Measurements from ENCODE around the gene TICAM1. TPM values are rescaled to one million over a fixed set of nuclear protein-coding genes. Genes with fewer than 3 reads are reported as not detected.

Gene TICAM1
- total RNA-seq, 1 experiment from 2014 or later: 0.61 TPM

- no peak for TF ChIP-seq GRHL2 (CRISPR knock-in tag; IDR thresholded peaks at IDR 0.05; ENCODE audit: insufficient replicate concordance, severe bottlenecking)
Observed at GRCh38 chr19:4816950-4817278, 14.6 kb downstream of the TICAM1 start (continued).

DNA sequence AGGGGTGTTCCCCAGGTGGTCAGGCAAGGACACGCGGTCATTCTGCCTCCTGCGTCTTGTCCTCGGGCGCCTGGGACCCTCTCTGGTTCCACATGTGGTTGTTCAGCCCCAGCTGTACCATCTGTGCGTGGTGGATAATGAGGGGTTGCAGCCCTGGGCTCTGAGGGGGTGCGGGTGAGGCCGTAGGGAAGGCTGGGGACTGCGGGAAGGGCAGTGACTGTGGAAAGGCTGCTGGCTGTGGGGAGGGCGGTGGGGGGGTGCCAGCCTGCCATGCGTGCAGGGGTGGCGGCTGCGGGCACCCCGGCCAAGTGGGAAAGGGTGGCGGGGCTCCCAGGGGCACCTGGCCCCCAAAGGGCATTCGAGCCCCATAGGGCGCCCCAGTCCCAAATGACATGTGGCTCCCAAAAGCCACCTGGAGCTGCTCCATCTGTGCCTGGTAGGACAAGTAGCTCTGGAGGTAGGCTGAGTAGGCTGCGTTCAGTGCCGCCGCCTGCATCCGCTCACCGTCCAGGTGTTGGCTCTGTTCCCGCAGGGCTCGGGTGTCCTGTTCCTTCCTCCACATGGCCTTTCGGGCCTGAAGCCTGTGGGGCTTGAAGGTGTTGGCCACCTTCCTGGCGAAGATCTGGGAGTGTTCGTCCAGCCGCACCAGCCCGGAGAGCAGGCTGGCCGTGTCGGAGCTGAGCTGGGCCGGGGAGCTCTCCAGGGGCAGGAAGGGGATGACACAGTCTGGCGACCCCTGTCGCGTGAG is 15.1 kb downstream of the TICAM1 start:
- no peak overlapping the region for H3K27ac Mint-ChIP-seq

DNA sequence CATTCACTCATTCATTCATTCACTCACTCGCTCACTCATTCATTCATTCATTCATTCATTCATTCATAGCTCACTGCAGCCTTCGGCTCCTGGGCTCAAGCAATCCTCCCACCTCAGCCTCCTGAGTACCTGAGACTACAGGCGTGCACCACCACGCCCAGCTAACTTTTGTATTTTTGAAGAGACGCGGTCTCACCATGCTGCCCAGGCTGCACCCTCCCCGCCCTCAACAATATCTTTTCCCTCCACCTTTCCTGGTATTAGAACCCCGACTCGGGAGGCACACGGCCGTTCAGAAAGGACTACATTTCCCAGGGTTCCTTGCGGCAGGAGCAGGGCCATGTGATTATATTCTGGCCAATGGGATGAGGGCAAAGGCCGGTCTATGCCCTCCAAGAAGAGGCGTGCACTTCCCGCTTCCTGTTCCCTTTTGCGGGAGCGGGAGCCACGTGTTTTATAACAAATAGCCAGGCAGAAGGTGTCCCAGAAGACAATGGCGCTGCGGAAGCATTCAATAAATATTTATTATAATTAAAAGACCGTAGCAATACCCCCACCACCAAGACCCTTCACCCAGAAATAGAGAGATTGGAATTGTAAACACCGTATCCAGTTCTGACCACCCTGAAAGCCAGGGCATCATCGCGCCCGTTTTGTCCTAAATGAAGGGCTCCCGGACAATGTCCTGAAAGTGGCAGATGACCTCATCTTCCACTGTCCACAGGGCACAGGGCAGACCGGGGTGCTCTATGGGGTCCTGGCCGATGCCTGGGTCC is 15.9 kb downstream of the TICAM1 start:
- peaks cover 2% of the 10 kb centered on the region; the same call in 1 of the 2 replicates for H3K4me1 Mint-ChIP-seq
- ChIA-PET CTCF (interaction anchor here (0.8 to 3.1 kb wide), 2 partner anchors 36 to 37 kb away, joined by 3 to 23 read pairs; no protein-coding TSS in a partner anchor), POLR2A (no interaction called here)
- peak overlapping the region; percentile 58 for H3K4me3 Mint-ChIP-seq
- H3K9me3 Mint-ChIP-seq: peaks cover 8% of the 10 kb centered on the region
- H3K36me3 Mint-ChIP-seq: no peaks in the 10 kb centered on the region
- peak; percentile 82 for ATAC-seq
- DNase-seq (ENCODE audit: low spot score): peak; percentile 86
- peaks cover 25% of the 10 kb centered on the region for H3K27me3 Mint-ChIP-seq (ENCODE audit: low read depth)
- H3K27ac Mint-ChIP-seq: no peak overlapping the region
- TF ChIP-seq, protein P1, sequence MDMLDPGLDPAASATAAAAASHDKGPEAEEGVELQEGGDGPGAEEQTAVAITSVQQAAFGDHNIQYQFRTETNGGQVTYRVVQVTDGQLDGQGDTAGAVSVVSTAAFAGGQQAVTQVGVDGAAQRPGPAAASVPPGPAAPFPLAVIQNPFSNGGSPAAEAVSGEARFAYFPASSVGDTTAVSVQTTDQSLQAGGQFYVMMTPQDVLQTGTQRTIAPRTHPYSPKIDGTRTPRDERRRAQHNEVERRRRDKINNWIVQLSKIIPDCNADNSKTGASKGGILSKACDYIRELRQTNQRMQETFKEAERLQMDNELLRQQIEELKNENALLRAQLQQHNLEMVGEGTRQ (CRISPR knock-in tag; IDR thresholded peaks at IDR 0.05): peak; percentile 98
- TF ChIP-seq SP1 (CRISPR knock-in tag; conservative IDR thresholded peaks at IDR 0.05): peak; percentile 41; the same call in 1 of the 2 replicates
- peak; percentile 74 for TF ChIP-seq TEAD1 (CRISPR knock-in tag; IDR thresholded peaks at IDR 0.05)
- TF ChIP-seq ETV6 (CRISPR knock-in tag; IDR thresholded peaks at IDR 0.05): peak; percentile 42; the same call in 1 of the 2 replicates
- TF ChIP-seq SMAD3 (CRISPR knock-in tag; IDR thresholded peaks at IDR 0.05; ENCODE audit: borderline replicate concordance): peak; percentile 71; the same call in 1 of the 2 replicates
- 0 out of 2 replicates have a peak, but pooled peaks have one; percentile 28 for TF ChIP-seq SMAD4 (CRISPR knock-in tag; IDR thresholded peaks at IDR 0.05)
- peak; percentile 57; the same call in 1 of the 2 replicates for TF ChIP-seq FOXP4 (CRISPR knock-in tag; IDR thresholded peaks at IDR 0.05)
- TF ChIP-seq ATF1 (CRISPR knock-in tag; IDR thresholded peaks at IDR 0.05): no peak
- peak; percentile 77; the same call in 1 of the 2 replicates for TF ChIP-seq ZNF232 (CRISPR knock-in tag; IDR thresholded peaks at IDR 0.05)
- peak; percentile 29; the same call in 1 of the 2 replicates for TF ChIP-seq NR2C2 (CRISPR knock-in tag; IDR thresholded peaks at IDR 0.05)

More for the DNA sequence above, 15.1 kb downstream of the TICAM1 start:
- Mint-ChIP-seq H3K9me3 (peaks cover 8% of the 10 kb centered on the region), H3K36me3 (no peaks in the 10 kb centered on the region), H3K4me1 (peaks cover 2% of the 10 kb centered on the region; the same call in 1 of the 2 replicates), H3K4me3 (no peak overlapping the region), H3K27me3 (ENCODE audit: low read depth) (peaks cover 25% of the 10 kb centered on the region)
- ATAC-seq (no peak; the same call in 1 of the 2 replicates), DNase-seq (ENCODE audit: low spot score) (no peak)
- ChIA-PET POLR2A (interaction anchor here (0.6 kb wide), 1 partner anchor 56 kb away, joined by 7 read pairs; no protein-coding TSS in a partner anchor), CTCF (interaction anchor here (0.6 to 3.1 kb wide), 5 partner anchors 10 to 96 kb away, joined by 3 to 23 read pairs (median 4); partner anchors contain the start of genes FEM1A and TICAM1)
- TF ChIP-seq NFATC4 (CRISPR knock-in tag; IDR thresholded peaks at IDR 0.05) (no peak), JAZF1 (CRISPR knock-in tag; IDR thresholded peaks at IDR 0.05) (no peak), MAX (CRISPR knock-in tag; IDR thresholded peaks at IDR 0.05) (no peak), CBFB (CRISPR knock-in tag; IDR thresholded peaks at IDR 0.05; ENCODE audit: low read depth) (0 out of 2 replicates have a peak, but pooled peaks have one; percentile 27), ATF3 (CRISPR knock-in tag; conservative IDR thresholded peaks at IDR 0.05) (no peak), MXD4 (CRISPR knock-in tag; IDR thresholded peaks at IDR 0.05; ENCODE audit: borderline replicate concordance) (no peak), PREB (CRISPR knock-in tag; IDR thresholded peaks at IDR 0.05; ENCODE audit: borderline replicate concordance) (no peak), FOXP1 (CRISPR knock-in tag; IDR thresholded peaks at IDR 0.05; ENCODE audit: borderline replicate concordance) (0 out of 2 replicates have a peak, but pooled peaks have one; percentile 20), NR2C2 (CRISPR knock-in tag; IDR thresholded peaks at IDR 0.05) (no peak), GABPB1 (CRISPR knock-in tag; IDR thresholded peaks at IDR 0.05) (no peak)
- TF ChIP-seq, protein P2, sequence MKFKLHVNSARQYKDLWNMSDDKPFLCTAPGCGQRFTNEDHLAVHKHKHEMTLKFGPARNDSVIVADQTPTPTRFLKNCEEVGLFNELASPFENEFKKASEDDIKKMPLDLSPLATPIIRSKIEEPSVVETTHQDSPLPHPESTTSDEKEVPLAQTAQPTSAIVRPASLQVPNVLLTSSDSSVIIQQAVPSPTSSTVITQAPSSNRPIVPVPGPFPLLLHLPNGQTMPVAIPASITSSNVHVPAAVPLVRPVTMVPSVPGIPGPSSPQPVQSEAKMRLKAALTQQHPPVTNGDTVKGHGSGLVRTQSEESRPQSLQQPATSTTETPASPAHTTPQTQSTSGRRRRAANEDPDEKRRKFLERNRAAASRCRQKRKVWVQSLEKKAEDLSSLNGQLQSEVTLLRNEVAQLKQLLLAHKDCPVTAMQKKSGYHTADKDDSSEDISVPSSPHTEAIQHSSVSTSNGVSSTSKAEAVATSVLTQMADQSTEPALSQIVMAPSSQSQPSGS (CRISPR knock-in tag; IDR thresholded peaks at IDR 0.05; ENCODE audit: borderline replicate concordance, low read depth): no peak
- TF ChIP-seq, protein P3, sequence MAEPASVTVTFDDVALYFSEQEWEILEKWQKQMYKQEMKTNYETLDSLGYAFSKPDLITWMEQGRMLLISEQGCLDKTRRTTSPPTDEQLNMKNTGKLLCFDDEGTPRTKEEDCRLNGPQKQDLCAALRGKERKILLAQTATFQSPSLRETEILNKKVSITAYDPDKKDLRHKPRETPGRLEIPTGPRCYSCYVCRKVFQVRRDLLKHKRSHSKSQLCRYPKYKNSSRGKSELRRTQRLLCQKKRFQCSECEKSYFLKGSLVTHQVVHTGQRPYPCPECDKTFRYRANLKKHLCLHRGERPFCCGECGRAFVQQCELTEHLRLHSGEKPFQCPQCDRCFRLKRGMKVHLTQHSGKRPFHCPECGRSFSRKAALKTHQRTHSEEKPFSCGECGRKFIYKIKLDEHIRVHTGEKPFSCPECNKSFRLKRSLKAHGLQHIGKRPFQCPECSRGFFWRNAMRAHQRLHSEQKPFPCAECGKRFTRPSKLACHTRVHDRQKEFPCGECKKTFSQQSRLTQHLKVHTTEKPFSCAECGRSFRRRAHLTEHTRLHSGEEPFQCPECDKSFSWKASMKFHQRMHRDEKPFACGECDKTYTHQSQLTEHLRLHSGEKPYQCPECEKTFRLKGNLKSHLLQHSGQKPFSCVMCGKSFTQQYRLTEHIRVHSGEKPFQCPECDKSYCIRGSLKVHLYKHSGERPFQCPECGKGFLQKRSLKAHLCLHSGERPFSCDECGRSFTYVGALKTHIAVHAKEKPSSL (CRISPR knock-in tag; conservative IDR thresholded peaks at IDR 0.05): no peak
